NCI-H2081 treated with DMSO at 0.1 percent for 48 hours (cell line): ENCODE measurements around the gene CTTN.

Experiments used
- DNase-seq: peaks from one replicate; lab custom pipeline; 2025; lab: John Stamatoyannopoulos, UW

Gene CTTN

GRCh38 chr11:70477609-70478008, 79.3 kb downstream of the CTTN start:
- no peak for DNase-seq

- DNase-seq, result no peak
Observed at GRCh38 chr11:70478166-70478890, 80.0 kb downstream of the CTTN start.

DNA sequence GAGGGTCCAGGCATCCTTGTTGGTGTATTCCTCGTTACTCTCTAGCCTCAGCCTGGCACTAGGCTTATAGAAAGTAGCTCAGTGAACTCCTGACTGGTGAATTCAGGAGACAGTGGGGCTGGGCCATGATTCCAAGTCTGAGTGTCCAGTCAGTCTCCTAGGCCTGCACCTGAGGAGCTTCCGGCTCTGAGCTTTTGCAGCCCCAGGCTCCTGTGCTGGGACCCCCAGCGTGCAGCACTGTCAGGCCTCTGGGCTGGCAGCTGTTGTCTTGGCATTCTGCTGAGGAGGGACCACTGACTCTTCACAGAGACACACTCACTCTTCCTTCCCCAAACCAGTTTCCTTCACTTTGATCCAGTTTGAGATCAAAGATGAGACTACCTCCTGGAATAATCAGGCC, 82.4 kb downstream of the CTTN start:
- no peak for DNase-seq

DNA sequence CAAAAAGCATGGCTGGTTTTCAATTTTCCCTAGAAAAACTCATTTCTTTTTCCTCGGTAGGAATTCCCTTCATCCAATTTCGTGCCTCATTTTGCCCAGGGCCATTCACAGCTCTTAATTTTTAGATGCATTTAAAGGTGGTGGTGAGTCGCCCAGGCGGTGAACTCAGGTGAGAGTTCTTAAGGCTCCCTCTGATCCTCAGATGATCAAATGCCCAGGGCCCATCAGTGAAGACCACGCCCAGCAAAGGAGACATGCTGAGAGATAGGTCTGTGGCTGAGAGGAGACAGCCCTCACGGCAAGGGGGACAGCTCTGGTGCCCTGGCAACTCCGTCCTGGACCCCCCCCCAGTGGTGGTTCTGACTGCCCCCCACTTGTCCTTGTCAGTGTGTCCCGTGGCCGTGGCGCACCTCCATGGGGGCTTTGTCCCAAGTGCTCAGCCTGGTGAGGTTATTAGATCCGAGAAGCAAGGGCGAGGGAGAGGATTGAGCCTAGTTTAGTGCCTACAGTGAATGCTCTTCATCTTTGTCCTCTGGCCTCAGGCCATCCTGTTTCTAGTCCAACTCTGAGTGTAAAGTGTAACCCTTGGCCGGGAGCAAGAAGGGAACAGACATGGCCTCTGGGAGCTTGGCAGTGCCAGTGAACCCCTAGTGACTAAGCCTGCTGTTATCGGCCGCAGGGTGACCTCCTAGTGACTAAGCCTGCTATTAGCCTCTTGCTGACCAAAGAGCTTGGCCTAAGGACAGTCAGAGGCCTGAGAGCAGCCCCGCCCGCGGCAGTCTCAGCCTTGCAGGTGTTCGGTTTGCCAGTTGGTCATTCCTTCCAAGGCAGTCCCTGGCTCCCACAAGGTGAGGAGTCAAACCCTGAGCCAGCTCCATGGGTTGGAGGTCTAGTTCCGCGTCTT, 83.5 kb downstream of the CTTN start:
- DNase-seq, result no peak

- no peak for DNase-seq
Observed at GRCh38 chr11:70482529-70482917, 84.2 kb downstream of the CTTN start.

DNA sequence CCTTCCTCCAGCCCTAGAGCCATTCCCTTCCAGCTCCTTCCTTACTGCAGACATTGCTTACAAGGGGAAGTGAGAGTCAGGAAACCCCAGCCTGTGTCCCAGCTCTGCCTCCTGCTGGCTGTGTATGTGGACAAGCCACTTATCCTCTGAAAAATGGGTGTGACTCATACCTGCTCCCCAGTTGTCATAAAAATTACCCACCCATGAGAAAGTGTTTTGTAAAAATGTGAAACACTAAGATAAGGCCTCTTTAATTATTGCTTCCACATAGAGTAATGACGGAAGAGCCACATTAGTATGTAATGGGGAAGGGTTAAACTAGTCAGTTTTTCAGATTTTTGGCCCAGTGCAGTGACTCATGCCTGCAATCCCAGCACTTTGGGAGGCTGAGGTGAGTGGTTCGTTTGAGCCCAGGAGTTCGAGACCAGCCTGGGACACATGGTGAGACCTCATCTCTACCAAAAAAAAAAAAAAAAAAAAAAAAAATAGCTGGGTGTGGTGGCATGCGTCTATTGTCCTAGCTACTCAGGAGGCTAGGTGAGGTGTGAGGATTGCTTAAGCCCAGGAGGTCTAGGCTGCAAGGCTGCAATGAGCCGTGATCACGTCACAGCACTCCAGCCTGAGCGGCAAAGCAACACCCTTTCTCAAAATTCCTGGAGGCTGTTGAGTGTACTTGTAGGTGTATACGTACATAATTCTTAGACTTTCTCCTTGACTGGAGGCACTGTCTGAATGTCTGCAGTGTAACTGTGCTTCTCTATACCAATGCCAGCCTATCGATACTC, 84.9 kb downstream of the CTTN start:
- DNase-seq, result no peak

DNA sequence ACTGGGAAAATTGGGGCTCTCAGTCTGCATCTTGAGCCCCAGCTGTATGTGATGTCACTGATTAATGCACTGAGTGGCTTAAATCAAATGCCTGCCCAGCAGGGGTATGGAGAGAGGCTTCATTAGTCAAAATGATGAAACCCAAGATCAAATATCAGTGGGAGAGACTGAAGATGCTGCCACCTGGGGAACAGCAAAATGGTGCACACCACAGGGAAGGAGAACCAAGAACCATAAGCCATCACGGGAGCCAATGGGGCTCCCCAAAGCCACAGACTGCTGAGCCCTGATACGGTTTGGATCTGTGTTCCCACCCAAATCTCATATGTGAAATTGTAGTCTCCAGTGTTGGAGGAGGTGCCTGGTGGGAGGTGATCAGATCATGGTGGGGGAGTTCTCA, 85.6 kb downstream of the CTTN start:
- DNase-seq, result no peak

DNA sequence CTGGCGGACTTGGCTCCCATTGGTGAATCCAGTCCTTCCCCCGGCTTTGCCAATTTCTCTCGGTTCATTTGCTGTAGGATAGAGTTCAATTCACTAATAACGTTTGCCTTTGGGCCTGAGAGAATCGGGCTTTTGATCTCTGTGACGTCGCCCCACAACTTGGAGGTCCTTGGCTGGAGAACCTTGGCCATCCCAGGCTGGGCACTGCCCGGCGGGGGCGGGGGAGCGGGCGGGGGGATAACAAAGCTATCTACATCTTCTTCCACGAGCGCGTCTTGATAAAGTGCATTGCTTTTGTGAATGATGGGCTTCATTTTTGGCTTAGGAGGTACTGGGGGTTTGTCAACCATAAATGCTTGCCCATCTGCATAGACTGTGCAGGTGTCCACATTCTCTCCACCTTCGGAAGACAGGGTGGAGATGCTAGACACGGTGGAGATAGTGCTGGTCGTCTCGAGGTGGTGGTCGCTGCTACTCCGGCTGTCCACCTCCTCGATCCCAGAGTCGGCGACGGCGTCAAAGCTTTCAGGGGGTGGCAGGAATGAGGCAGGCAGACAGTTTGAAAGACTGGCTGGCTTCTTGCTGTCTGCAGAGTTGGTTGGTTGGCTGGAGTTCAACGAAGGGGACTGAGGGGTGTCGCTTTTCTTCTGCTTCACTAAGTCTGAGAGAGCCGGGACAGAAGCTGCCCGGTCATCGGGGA, 87.1 kb downstream of the CTTN start:
- DNase-seq, result no peak

DNA sequence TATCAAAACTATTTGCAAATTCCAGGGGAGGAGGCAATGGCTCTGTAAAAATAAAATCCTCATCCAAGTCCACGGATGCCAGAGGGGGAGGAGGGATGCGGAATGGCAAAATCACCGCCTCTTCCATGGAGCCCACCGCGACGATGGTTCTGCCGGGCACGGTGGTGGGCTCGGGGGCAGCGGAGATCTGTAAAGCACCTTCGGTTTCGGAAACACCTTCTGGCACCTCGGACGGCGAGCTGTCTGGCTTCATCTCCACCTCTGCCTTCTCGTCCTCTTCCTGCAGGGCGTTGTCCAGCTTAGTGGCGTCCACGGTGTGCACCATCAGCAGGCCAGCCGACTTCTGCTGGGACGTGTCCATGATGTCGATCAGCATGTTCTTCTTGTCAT, 87.7 kb downstream of the CTTN start:
- DNase-seq, result no peak
